Uterus (tissue), 4 donors: ENCODE data around the gene SET. TPM values are rescaled to one million over a fixed set of nuclear protein-coding genes. Genes with fewer than 3 reads are reported as not detected.
A peak's percentile ranks its signal among the peaks of the same experiment; 100 is the strongest.

Source experiments
- DNase-seq, 2 donors: peaks; one replicate each; pipeline ENCODE4 v3.0.0-alpha.2; 2019 to 2020
- H3K27ac ChIP-seq, 2 donors: fragments of 200-600 bp; sonication (generic); 1 replicate in 1 of 2; 2 replicates in 1 of 2; pipeline ENCODE4 v1.5.1; 2016 to 2018
- H3K27me3 ChIP-seq, 2 donors: fragments of 200-600 bp; sonication (generic); one replicate each; pipeline ENCODE4 v1.5.1; 2018 to 2019; ENCODE audit warnings: control low read depth in 1 of 2
- H3K36me3 ChIP-seq, 2 donors: fragments of 200-600 bp; sonication (generic); one replicate each; pipeline ENCODE4 v1.5.1; 2019; ENCODE audit warnings: control low read depth in 1 of 2
- H3K4me1 ChIP-seq, 2 donors: fragments of 200-600 bp; sonication (generic); one replicate each; pipeline ENCODE4 v1.5.1; 2018 to 2019; ENCODE audit warnings: control low read depth in 1 of 2
- H3K4me3 ChIP-seq, 2 donors: fragments of 200-600 bp; sonication (generic); 1 replicate in 1 of 2; 2 replicates in 1 of 2; pipeline ENCODE4 v1.5.1; 2018 to 2019; ENCODE audit warnings: mild to moderate bottlenecking in 1 of 2
- H3K9me3 ChIP-seq, 2 donors: fragments of 200-600 bp; sonication (generic); one replicate each; pipeline ENCODE4 v1.5.1; 2019; ENCODE audit warnings: control low read depth in 1 of 2
- POLR2A ChIP-seq, 2 donors: fragments of 450-650 bp; IDR thresholded peaks; one replicate each; pipeline ENCODE4 v1.6.1; 2016; ENCODE audit warnings: antibody characterized with exemption in 2 of 2, mild to moderate bottlenecking in 1 of 2, moderate library complexity in 1 of 2
- intact Hi-C: fragments of 100-400 bp; cut with DNase I; formaldehyde crosslinking; loops from one replicate; pipeline ENCODE4 v1.15.1; 2023; ENCODE audit warnings: low total_unique reads
- total RNA-seq, 4 donors: library from RNA; depleted of rRNA in 3 of 4; stranded (reverse); fragments of >200 nt in 3 of 4; gene quantifications; one replicate each; pipeline versions ENCODE4 v1.1.0 to v1.2.4, GENCODE V29; 2014 to 2023
- TF ChIP-seq, protein P1 (sequence below), 4 experiments: fragments of 200-600 bp in 2 of 4; fragments of 450-650 bp in 2 of 4; sonication (generic) in 2 of 4; IDR thresholded peaks; one replicate each; pipeline ENCODE4 v1.5.1; 2016 to 2019; ENCODE audit warnings: antibody characterized with exemption in 4 of 4, mild to moderate bottlenecking in 2 of 4, moderate library complexity in 1 of 4
- donor health status: DM: yes; HTN: yes; CAD: no.

The SET gene
- total RNA-seq, 4 donors from 2014 or later: 79.9 to 481 (median 197) TPM

DNA sequence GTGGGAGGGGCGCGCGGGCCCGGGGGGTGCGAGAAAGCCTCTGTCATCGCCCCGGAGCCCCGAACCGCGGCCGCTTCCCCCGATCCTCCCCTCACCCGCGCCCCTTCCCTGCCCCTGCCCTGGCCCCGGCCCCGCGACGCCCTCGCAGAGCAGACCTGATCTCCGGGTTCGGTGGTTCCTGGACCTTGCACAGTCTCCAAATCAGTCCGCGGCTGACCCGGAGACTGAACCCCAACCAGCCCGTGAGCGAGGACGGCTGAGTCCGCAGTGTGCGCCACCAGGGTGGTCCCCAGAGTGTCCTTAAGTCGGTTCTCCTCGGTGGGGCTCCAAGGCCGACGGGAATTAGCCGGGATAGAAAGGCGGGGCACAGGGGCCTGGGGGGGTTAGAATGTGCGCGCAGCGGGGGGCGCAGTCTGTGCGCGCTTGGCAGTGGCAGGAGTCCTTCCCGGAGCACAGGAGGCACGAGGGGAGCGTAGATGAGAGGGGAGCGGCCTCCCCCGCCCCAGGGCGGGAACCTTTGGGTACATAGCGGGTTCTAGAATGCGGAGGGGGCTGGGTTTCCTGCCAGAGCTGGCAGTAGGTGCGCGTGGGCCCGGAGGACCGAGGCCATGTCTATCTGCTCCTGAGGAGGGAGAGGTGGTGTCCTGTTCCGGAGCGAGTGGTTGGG, 14.1 kb downstream of the SET start:
- peak; percentile 33 to 42 for DNase-seq
- TF ChIP-seq POLR2A (IDR thresholded peaks at IDR 0.05): no peak
- TF ChIP-seq, protein P1, sequence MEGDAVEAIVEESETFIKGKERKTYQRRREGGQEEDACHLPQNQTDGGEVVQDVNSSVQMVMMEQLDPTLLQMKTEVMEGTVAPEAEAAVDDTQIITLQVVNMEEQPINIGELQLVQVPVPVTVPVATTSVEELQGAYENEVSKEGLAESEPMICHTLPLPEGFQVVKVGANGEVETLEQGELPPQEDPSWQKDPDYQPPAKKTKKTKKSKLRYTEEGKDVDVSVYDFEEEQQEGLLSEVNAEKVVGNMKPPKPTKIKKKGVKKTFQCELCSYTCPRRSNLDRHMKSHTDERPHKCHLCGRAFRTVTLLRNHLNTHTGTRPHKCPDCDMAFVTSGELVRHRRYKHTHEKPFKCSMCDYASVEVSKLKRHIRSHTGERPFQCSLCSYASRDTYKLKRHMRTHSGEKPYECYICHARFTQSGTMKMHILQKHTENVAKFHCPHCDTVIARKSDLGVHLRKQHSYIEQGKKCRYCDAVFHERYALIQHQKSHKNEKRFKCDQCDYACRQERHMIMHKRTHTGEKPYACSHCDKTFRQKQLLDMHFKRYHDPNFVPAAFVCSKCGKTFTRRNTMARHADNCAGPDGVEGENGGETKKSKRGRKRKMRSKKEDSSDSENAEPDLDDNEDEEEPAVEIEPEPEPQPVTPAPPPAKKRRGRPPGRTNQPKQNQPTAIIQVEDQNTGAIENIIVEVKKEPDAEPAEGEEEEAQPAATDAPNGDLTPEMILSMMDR (IDR thresholded peaks at IDR 0.05): no peak
- Histone ChIP-seq H3K27ac (peak overlapping the region; percentile 85 to 89), H3K4me3 (peak overlapping the region; percentile 49 to 73), H3K27me3 (no peaks in the 10 kb centered on the region), H3K36me3 (no peaks in the 10 kb centered on the region), H3K9me3 (no peaks in the 10 kb centered on the region), H3K4me1 (no peaks in the 10 kb centered on the region)
- intact Hi-C loops: no loop called here

DNA sequence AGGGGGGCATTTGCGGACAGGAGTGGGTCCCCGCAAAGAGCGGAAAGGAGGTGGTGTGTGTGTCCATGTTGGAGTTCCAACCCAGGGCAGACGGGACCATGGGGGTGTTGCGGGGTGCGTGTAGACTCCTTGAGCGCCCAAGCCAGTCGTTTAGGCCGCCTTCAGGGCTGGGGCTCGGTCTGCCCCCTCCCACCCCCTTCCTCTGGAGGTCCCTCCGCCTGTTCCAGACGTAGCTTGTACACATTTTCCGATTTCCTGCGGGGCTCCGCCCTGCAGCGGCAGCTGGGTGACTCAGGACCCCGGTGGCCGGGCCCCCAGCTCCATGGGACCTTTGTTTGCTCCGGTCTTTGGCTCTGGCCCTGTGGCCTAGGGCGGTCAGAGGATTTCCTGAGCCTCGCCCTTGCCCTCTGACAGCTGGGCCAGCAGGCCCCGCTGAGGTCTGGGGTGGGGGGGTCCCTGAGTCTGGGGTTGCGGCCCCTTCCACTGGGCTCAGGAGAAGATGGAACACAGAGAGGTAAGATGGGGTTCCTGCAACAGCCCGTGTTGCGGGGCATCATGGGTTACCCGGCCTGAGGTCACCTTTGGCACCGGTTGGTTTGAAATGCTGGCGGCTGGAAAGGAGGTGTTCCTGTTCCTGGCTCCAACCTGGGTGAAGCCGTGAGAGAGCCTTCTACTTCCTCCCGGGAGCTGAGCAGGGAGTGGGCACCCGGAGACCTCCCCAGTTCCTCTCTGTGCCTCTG, 14.8 kb downstream of the SET start:
- DNase-seq: peak; percentile 37 to 61
- no peaks in the 10 kb centered on the region for H3K27me3 ChIP-seq
- H3K4me3 ChIP-seq: peak overlapping the region; percentile 49 to 73
- intact Hi-C loops: no loop called here
- H3K4me1 ChIP-seq: no peaks in the 10 kb centered on the region
- H3K36me3 ChIP-seq: no peaks in the 10 kb centered on the region
- no peaks in the 10 kb centered on the region for H3K9me3 ChIP-seq
- H3K27ac ChIP-seq: peak overlapping the region; percentile 85 to 89
- TF ChIP-seq POLR2A (IDR thresholded peaks at IDR 0.05): no peak
- TF ChIP-seq, protein P1 (IDR thresholded peaks at IDR 0.05): no peak

DNA sequence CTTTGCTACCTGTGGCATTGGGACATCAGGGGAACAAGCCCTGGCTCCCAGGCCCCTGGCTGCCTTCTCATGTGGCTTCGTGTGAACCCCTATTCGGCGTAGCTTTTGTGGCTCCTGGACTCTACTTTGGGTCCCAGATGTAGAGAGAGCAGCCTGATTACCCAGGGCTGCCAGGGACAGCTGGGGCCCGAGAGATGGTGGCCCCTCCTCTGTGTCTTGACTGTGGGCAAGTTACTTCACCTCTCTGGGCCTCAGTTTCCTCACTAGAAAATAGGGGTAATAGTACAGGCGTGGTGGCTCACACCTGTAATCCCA, 15.3 kb downstream of the SET start:
- intact Hi-C loops: no loop called here
- H3K27ac ChIP-seq: peak overlapping the region; percentile 85 to 89
- no peaks in the 10 kb centered on the region for H3K9me3 ChIP-seq
- H3K4me3 ChIP-seq: no peak overlapping the region
- H3K27me3 ChIP-seq: no peaks in the 10 kb centered on the region
- TF ChIP-seq, protein P1 (IDR thresholded peaks at IDR 0.05): no peak
- no peak for TF ChIP-seq POLR2A (IDR thresholded peaks at IDR 0.05)
- H3K36me3 ChIP-seq: no peaks in the 10 kb centered on the region
- no peak for DNase-seq
- H3K4me1 ChIP-seq: no peaks in the 10 kb centered on the region

DNA sequence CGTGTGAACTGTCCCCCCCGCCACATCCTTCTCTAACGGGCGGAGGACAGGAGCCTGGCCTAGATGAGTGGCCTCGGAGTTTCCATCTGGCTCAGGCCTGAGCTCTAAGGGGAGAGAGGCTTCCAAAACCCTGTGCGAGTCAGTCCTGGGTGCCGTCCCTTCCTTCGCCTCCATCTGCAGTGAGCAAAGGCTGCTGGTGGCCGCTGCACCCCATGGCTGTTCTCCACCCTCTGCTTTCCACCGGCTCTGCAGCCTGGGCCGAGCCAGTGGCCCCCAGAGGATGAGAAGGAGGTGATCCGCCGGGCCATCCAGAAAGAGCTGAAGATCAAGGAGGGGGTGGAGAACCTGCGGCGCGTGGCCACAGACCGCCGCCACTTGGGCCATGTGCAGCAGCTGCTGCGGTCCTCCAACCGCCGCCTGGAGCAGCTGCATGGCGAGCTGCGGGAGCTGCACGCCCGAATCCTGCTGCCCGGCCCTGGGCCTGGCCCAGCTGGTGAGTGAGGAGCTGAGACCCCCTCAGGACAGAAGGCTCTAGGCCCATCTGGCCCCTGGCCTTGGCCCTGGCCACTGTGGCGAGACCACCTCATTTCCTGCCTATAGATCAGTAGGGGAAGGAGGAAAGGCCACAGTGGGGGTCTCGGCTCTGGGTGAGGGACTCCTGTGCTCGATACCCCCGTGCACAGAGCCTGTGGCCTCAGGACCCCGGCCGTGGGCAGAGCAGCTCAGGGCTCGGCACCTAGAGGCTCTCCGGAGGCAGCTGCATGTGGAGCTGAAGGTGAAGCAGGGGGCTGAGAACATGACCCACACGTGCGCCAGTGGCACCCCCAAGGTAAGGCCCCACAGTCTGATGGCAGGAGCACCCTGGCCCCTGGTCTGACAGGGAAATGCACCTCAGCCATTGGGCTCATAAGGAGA, 16.3 kb downstream of the SET start:
- TF ChIP-seq POLR2A (IDR thresholded peaks at IDR 0.05): no peak
- TF ChIP-seq, protein P1 (IDR thresholded peaks at IDR 0.05): no peak
- intact Hi-C loops: no loop called here
- Histone ChIP-seq H3K9me3 (no peaks in the 10 kb centered on the region), H3K4me3 (no peak overlapping the region), H3K27ac (no peak overlapping the region), H3K4me1 (no peaks in the 10 kb centered on the region), H3K27me3 (no peaks in the 10 kb centered on the region), H3K36me3 (no peaks in the 10 kb centered on the region)
- no peak for DNase-seq
